ENCODE measurements around the gene PTGES.
A peak's percentile ranks its signal among the peaks of the same experiment; 100 is the strongest.
"Not testable (repeated sequence)": the region's sequence is repeated elsewhere in the genome, so short reads cannot be mapped to it uniquely, and the experiment has no call there.

Gene PTGES

GRCh38 chr9:129785866-129786265, 33.0 kb upstream of the PTGES start:
- H3K36me3 ChIP-seq, result no peaks in the 10 kb centered on the region
- H3K9me3 ChIP-seq, result no peaks in the 10 kb centered on the region
- H3K4me1 ChIP-seq, result peaks cover 0 to 5% (median 0%) of the 10 kb centered on the region in 4 donors
- no peak overlapping the region for H3K4me3 ChIP-seq
- no peak overlapping the region for H3K27ac ChIP-seq
- intact Hi-C loops (cut with DNase I; ENCODE audit: low total_unique reads), result loop anchor here (2.0 kb wide), 1 partner anchor 49 kb away; no protein-coding TSS in a partner anchor
- DNase-seq, result no peak
- no peaks in the 10 kb centered on the region for H3K27me3 ChIP-seq
- no peak for TF ChIP-seq CTCF (IDR thresholded peaks at IDR 0.05)

GRCh38 chr9:129784970-129785369, 32.1 kb upstream of the PTGES start:
- H3K9me3 ChIP-seq, H3K4me3 ChIP-seq, H3K27me3 ChIP-seq, H3K27ac ChIP-seq, H3K4me1 ChIP-seq, DNase-seq, H3K36me3 ChIP-seq: not testable (repeated sequence)
- intact Hi-C loops (cut with DNase I; ENCODE audit: low total_unique reads), result loop anchor here (1.0 to 2.0 kb wide), 2 partner anchors 48 to 143 kb away; partner anchors contain the start of gene ASB6

GRCh38 chr9:129783516-129784361, 30.9 kb upstream of the PTGES start:
- DNase-seq, result peak; percentile 73 to 81
- TF ChIP-seq CTCF (IDR thresholded peaks at IDR 0.05), result peak; percentile 93 to 96

GRCh38 chr9:129781981-129782380, 29.1 kb upstream of the PTGES start:
- no peak overlapping the region for H3K27ac ChIP-seq
- no peaks in the 10 kb centered on the region for H3K36me3 ChIP-seq
- TF ChIP-seq CTCF (IDR thresholded peaks at IDR 0.05), result no peak
- no peak overlapping the region for H3K4me3 ChIP-seq
- intact Hi-C loops (cut with DNase I; ENCODE audit: low total_unique reads), result no loop called here
- DNase-seq, result no peak
- H3K4me1 ChIP-seq, result peaks cover 0 to 12% (median 8%) of the 10 kb centered on the region in 4 donors
- no peaks in the 10 kb centered on the region for H3K9me3 ChIP-seq
- H3K27me3 ChIP-seq, result no peaks in the 10 kb centered on the region

More at GRCh38 chr9:129783516-129784361, 30.9 kb upstream of the PTGES start:
- H3K27ac ChIP-seq, result no peak overlapping the region
- H3K4me1 ChIP-seq, result no peaks in the 10 kb centered on the region
- no peak overlapping the region for H3K4me3 ChIP-seq
- H3K9me3 ChIP-seq, result no peaks in the 10 kb centered on the region
- no peaks in the 10 kb centered on the region for H3K36me3 ChIP-seq
- no peaks in the 10 kb centered on the region for H3K27me3 ChIP-seq
- intact Hi-C loops (cut with DNase I; ENCODE audit: low total_unique reads), result loop anchor here (1.0 to 2.0 kb wide), 2 partner anchors 47 to 141 kb away; partner anchors contain the start of gene ASB6

- DNase-seq, result no peak
- no peak overlapping the region for H3K27ac ChIP-seq
- no peak overlapping the region for H3K4me3 ChIP-seq
- TF ChIP-seq CTCF (IDR thresholded peaks at IDR 0.05), result no peak
- intact Hi-C loops (cut with DNase I; ENCODE audit: low total_unique reads), result no loop called here
- peaks cover 0 to 16% (median 12%) of the 10 kb centered on the region in 4 donors for H3K4me1 ChIP-seq
- H3K9me3 ChIP-seq, result no peaks in the 10 kb centered on the region
- H3K36me3 ChIP-seq, result no peaks in the 10 kb centered on the region
- H3K27me3 ChIP-seq, result no peaks in the 10 kb centered on the region
Observed at GRCh38 chr9:129781131-129781530, 28.3 kb upstream of the PTGES start.

GRCh38 chr9:129779560-129780190, 26.8 kb upstream of the PTGES start:
- Histone ChIP-seq H3K27me3 (no peaks in the 10 kb centered on the region), H3K4me3 (no peak overlapping the region), H3K27ac (no peak overlapping the region), H3K4me1 (peaks cover 0 to 16% (median 12%) of the 10 kb centered on the region in 4 donors), H3K36me3 (no peaks in the 10 kb centered on the region), H3K9me3 (no peaks in the 10 kb centered on the region)
- no peak for TF ChIP-seq CTCF (IDR thresholded peaks at IDR 0.05)
- no peak for DNase-seq
- intact Hi-C loops (cut with DNase I; ENCODE audit: low total_unique reads), result no loop called here

All from tibial artery (tissue), 4 donors.